OCI-LY7 (cell line): ENCODE results near the gene CERCAM. TPM values are rescaled to one million over a fixed set of nuclear protein-coding genes. Genes with fewer than 3 reads are reported as not detected.

Experiments used
- BruUV-seq: library from RNA; stranded (reverse); fragments of 400-500 nt; replicated peaks from 2 replicates; lab custom pipeline; 2021; lab: Mats Ljungman, UMichigan
- CTCF ChIA-PET: fragments of 300-600 bp; sonication (Branson Sonifier 250); formaldehyde crosslinking; loops from one replicate; lab custom pipeline; 2022; ENCODE audit warnings: antibody characterized with exemption; ENCODE audit not compliant: unreplicated experiment; lab: Charles Lee
- POLR2A ChIA-PET: fragments of 300-600 bp; sonication (Branson Sonifier 250); formaldehyde crosslinking; loops from one replicate; lab custom pipeline; 2022; ENCODE audit warnings: antibody characterized with exemption; lab: Charles Lee
- DNase-seq: peaks from one replicate; pipeline ENCODE4 v3.0.0-alpha.2; 2015; ENCODE audit warnings: low spot score
- H2AFZ ChIP-seq: fragments of 200-600 bp; sonication (generic), shearing (Covaris generic); 2 replicates; pipeline ENCODE4 v1.6.1; 2014; ENCODE audit warnings: mild to moderate bottlenecking, antibody characterized with exemption, low read length, moderate library complexity
- H3K27ac ChIP-seq: fragments of 200-600 bp; sonication (generic); 2 replicates; pipeline ENCODE4 v1.5.1; 2014; ENCODE audit warnings: mixed run types, low read depth, mild to moderate bottlenecking, moderate library complexity, low read length, inconsistent platforms; ENCODE audit not compliant: poor library complexity, severe bottlenecking
- H3K36me3 ChIP-seq: fragments of 200-600 bp; sonication (generic); 2 replicates; pipeline ENCODE4 v1.6.1; 2014; ENCODE audit warnings: mild to moderate bottlenecking, antibody characterized with exemption, low read length, moderate library complexity, mixed read lengths; ENCODE audit not compliant: insufficient read depth
- H3K4me1 ChIP-seq: fragments of 200-600 bp; sonication (generic); 2 replicates; pipeline ENCODE4 v1.5.1; 2014; ENCODE audit warnings: mild to moderate bottlenecking, low read length; ENCODE audit not compliant: insufficient read depth, poor library complexity, severe bottlenecking
- H3K4me2 ChIP-seq: fragments of 200-600 bp; sonication (generic); 2 replicates; pipeline ENCODE4 v1.6.1; 2014; ENCODE audit warnings: mild to moderate bottlenecking, low read length
- H3K4me3 ChIP-seq: fragments of 200-600 bp; sonication (generic); 2 replicates; pipeline ENCODE4 v1.5.1; 2014; ENCODE audit warnings: mild to moderate bottlenecking, low read depth, low read length; ENCODE audit not compliant: poor library complexity, severe bottlenecking
- H3K79me2 ChIP-seq: fragments of 200-600 bp; sonication (generic); 2 replicates; pipeline ENCODE4 v1.6.1; 2016; ENCODE audit warnings: low read depth, mild to moderate bottlenecking, low read length, moderate library complexity, mixed read lengths; ENCODE audit not compliant: insufficient read depth
- H3K9me2 ChIP-seq: fragments of 200-600 bp; sonication (generic); 2 replicates; pipeline ENCODE4 v1.6.1; 2016; ENCODE audit warnings: mild to moderate bottlenecking, low read length, mixed read lengths; ENCODE audit not compliant: insufficient read depth
- H3K9me3 ChIP-seq: fragments of 200-600 bp; sonication (generic); 2 replicates; pipeline ENCODE4 v1.6.1; 2014; ENCODE audit warnings: mild to moderate bottlenecking, mixed run types, low read length, mixed read lengths
- H4K20me1 ChIP-seq: fragments of 200-600 bp; sonication (generic); 2 replicates; pipeline ENCODE4 v1.6.1; 2014; ENCODE audit warnings: mild to moderate bottlenecking, antibody characterized with exemption, low read length, moderate library complexity, mixed read lengths; ENCODE audit not compliant: insufficient read depth
- CTCF ChIP-seq: fragments of 200-600 bp; sonication (generic); conservative IDR thresholded peaks from 2 replicates; pipeline ENCODE4 v1.5.1; 2014; ENCODE audit warnings: mild to moderate bottlenecking, antibody characterized with exemption, low read length, moderate library complexity, mixed read lengths
- EZH2phosphoT487 ChIP-seq: fragments of 200-600 bp; sonication (generic); IDR thresholded peaks from 2 replicates; pipeline ENCODE4 v1.6.1; 2018; ENCODE audit warnings: low read depth, borderline replicate concordance, mild to moderate bottlenecking, mixed run types, antibody characterized with exemption, low read length, moderate library complexity, mixed read lengths
- intact Hi-C: fragments of 100-400 bp; cut with micrococcal nuclease; formaldehyde crosslinking; loops from one replicate; pipeline ENCODE4 v1.10.0; 2022; ENCODE audit not compliant: unreplicated experiment
- total RNA-seq, 2 experiments: library from RNA; depleted of rRNA in 1 of 2; stranded (reverse); fragments of >200 nt in 1 of 2; shearing (Covaris generic) in 1 of 2; gene quantifications; 2 replicates each; pipeline ENCODE4 v1.2.3, GENCODE V29; 2014 to 2022

Gene CERCAM
- total RNA-seq, 2 experiments from 2014 or later = 2.7 to 3.5 TPM

- TF ChIP-seq CTCF = no peak
- no peak for TF ChIP-seq EZH2phosphoT487
- Histone ChIP-seq H3K9me3 (no peaks in the 10 kb centered on the region), H4K20me1 (no peaks in the 10 kb centered on the region), H3K4me2 (no peak overlapping the region), H3K4me1 (no peaks in the 10 kb centered on the region), H3K79me2 (no peaks in the 10 kb centered on the region), H2AFZ (no peak overlapping the region), H3K9me2 (no peaks in the 10 kb centered on the region), H3K4me3 (no peak overlapping the region), H3K27ac (no peak overlapping the region), H3K36me3 (peaks cover 30% of the 10 kb centered on the region; the same call in 1 of the 2 replicates)
- POLR2A ChIA-PET = interaction anchor here (0.6 kb wide), 1 partner anchor 101 kb away, joined by 3 read pairs; no protein-coding TSS in a partner anchor
- DNase-seq = no peak
- CTCF ChIA-PET = no interaction called here
- intact Hi-C loops = no loop called here
- no TSS peak for BruUV-seq
Observed at GRCh38 chr9:128393970-128394369, 26.7 kb upstream of the CERCAM start.

GRCh38 chr9:128394379-128395168 is 26.1 kb upstream of the CERCAM start:
- POLR2A ChIA-PET = interaction anchor here (0.6 kb wide), 1 partner anchor 102 kb away, joined by 3 read pairs; no protein-coding TSS in a partner anchor
- H3K4me1 ChIP-seq = no peaks in the 10 kb centered on the region
- intact Hi-C loops = no loop called here
- CTCF ChIA-PET = no interaction called here
- no TSS peak for BruUV-seq
- TF ChIP-seq EZH2phosphoT487 = no peak
- no peak for TF ChIP-seq CTCF
- H3K9me3 ChIP-seq = no peaks in the 10 kb centered on the region
- H3K4me2 ChIP-seq = no peak overlapping the region
- H2AFZ ChIP-seq = no peak overlapping the region
- DNase-seq = no peak
- H3K4me3 ChIP-seq = no peak overlapping the region
- no peak overlapping the region for H3K27ac ChIP-seq
- peaks cover 24% of the 10 kb centered on the region; the same call in 1 of the 2 replicates for H3K36me3 ChIP-seq
- H3K79me2 ChIP-seq = no peaks in the 10 kb centered on the region
- H3K9me2 ChIP-seq = no peaks in the 10 kb centered on the region
- no peaks in the 10 kb centered on the region for H4K20me1 ChIP-seq
